Measurements from ENCODE around the gene CD200. TPM values are rescaled to one million over a fixed set of nuclear protein-coding genes. Genes with fewer than 3 reads are reported as not detected.
"Not testable (repeated sequence)": the region's sequence is repeated elsewhere in the genome, so short reads cannot be mapped to it uniquely, and the experiment has no call there.

CD200 gene
- total and polyA plus RNA-seq, 8 donors, result 6.6 to 58.0 (median 50.2) TPM

DNA sequence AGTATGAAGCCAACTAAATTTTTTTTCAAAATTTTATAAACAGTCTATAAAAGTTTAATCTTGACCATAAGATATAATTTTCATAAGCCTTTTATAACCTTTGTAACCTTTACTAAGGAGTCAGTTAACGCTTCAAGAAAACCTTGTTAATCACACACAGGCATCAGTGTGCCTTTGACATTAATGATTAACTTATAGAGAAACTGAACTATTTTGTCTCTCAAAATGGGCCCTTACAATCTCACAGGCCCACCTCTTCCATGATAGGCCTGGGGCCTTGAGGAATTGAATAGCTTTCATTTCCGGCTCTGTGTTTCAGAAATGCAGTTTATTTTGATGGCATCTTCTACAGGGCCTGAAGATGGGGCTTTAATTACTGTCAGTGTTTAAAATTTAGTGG is 70.1 kb downstream of the CD200 start:
- intact Hi-C loops (cut with DNase I), result no loop called here
- Histone ChIP-seq H3K36me3 (no peaks in the 10 kb centered on the region), H3K4me3 (no peak overlapping the region), H3K27me3 (no peaks in the 10 kb centered on the region), H3K9me3 (no peaks in the 10 kb centered on the region), H3K4me1 (no peaks in the 10 kb centered on the region), H3K27ac (no peak overlapping the region)
- ATAC-seq (no peak), DNase-seq (no peak)
- TF ChIP-seq, protein P1, sequence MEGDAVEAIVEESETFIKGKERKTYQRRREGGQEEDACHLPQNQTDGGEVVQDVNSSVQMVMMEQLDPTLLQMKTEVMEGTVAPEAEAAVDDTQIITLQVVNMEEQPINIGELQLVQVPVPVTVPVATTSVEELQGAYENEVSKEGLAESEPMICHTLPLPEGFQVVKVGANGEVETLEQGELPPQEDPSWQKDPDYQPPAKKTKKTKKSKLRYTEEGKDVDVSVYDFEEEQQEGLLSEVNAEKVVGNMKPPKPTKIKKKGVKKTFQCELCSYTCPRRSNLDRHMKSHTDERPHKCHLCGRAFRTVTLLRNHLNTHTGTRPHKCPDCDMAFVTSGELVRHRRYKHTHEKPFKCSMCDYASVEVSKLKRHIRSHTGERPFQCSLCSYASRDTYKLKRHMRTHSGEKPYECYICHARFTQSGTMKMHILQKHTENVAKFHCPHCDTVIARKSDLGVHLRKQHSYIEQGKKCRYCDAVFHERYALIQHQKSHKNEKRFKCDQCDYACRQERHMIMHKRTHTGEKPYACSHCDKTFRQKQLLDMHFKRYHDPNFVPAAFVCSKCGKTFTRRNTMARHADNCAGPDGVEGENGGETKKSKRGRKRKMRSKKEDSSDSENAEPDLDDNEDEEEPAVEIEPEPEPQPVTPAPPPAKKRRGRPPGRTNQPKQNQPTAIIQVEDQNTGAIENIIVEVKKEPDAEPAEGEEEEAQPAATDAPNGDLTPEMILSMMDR (IDR thresholded peaks at IDR 0.05), result no peak

DNA sequence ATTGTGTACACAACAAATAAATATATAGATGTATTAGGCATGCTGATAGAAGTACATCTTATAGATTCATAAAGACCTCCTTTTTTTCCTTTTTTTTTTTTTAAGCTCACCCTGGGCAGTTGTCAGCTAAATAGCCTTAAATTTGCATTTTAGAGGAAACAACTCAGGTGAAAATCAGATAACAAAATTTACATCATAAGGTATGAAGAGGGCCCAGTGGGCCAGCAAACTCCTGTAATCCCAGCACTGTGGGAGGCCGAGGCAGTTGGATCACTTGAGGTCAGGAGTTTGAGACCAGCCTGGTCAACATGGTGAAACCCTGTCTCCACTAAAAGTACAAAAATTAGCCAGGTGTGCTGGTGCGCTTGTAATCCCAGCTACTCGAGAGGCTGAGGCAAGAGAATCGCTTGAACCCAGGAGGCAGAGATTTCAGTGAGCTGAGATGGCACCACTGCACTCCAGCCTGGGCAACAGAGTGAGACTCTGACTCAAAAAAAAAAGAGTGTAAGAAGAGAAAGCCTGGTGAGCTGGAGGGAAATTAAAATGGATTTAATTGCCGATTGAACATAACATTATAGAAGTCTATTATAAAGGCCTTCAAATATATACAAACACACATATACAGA is 72.1 kb downstream of the CD200 start:
- H3K27me3 ChIP-seq; DNase-seq; ATAC-seq; H3K4me1 ChIP-seq; H3K36me3 ChIP-seq; H3K9me3 ChIP-seq; H3K4me3 ChIP-seq; intact Hi-C loops (cut with DNase I); H3K27ac ChIP-seq: not testable (repeated sequence)

DNA sequence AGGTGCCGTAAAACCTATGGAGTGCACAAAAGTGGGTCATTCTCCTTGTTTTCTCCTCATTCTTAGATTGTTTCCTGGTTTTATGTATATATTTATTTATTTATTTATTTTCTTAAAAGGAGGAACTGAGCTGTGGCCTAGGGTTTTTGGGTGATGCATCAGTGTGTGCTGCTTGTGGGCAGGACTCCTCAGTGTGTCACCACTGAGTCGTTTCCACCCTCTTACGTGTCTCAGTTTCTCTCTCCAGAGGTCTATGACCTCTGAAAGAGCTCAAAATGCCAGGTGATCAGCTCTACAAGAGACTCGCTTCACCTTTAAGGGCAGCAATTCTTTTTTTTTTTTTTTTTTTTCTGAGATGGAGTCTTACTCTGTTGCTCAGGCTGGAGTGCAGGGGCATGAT is 72.9 kb downstream of the CD200 start:
- no peak overlapping the region for H3K27ac ChIP-seq
- no peak for DNase-seq
- ATAC-seq, result no peak
- H3K27me3 ChIP-seq, result no peaks in the 10 kb centered on the region
- intact Hi-C loops (cut with DNase I), result no loop called here
- H3K36me3 ChIP-seq, result no peaks in the 10 kb centered on the region
- no peaks in the 10 kb centered on the region for H3K4me1 ChIP-seq
- no peaks in the 10 kb centered on the region for H3K9me3 ChIP-seq
- TF ChIP-seq, protein P1 (IDR thresholded peaks at IDR 0.05), result no peak
- no peak overlapping the region for H3K4me3 ChIP-seq

DNA sequence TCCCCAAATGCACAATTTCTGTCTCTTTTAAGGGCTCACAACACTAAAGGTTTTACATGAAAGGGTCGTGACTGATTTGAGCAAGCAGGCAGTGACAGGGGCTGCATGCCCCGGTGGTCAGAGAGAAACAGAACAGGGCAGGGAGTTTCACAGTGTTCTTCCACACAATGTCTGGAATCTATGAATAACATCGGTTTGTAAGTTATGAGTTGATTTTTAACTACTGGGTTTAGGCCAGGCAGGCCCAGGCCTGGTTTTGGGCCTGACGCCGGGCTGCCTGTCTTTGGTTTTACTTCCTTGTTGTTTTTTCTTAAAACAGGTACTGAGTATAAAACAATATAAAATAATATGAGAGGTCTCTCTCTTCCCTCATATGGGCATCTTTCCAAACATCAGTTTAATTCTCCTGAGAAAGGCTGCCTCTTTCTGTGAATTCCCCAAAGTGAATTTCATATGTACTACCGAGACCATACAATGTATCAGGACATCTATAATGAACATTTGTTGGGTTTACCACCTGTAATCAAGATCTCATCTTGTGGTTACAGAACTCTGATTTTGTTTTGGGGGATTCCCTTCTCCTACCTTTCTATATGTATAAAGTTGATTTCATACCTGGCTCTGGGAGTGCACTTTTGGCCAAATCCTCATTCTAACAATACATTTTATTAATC is 74.4 kb downstream of the CD200 start:
- TF ChIP-seq, protein P1 (IDR thresholded peaks at IDR 0.05), result no peak

DNA sequence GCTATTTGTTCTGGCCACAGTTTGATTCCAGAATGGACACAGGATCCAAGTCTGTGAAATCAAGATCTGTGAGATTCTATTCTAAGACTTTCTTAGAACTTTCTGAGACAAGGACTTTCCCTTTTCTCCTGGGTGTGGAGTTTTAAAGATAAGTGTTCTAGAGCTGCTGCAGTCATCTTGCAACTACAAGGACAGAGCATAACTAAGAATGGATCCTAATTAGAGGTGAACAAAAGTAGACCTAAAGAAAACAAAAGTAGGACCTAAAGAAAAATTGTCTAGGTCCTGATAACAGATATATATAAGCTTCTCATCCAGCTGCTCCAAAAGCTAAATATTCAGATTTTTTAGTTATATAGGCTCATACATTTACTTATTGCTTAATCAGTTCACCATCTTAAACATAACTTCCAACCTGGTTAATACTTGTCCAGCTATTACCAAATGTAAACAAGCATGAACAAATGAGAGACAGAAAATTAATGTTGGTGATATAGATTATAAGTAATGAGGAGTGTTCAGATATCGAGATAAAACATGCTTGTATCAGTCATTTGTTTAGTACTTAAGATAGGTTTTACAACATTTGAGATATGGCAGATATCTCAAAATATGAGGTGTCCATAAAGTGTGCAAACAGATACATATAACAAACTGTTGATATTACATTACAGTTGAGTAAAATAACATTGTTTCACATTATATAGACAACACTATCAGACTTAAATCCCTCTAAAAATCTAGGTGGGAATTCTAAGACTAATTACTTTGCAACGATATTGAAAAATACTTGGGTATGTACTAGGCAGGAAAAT is 75.1 kb downstream of the CD200 start:
- Histone ChIP-seq H3K4me1 (no peaks in the 10 kb centered on the region), H3K4me3 (no peak overlapping the region), H3K9me3 (no peaks in the 10 kb centered on the region), H3K27ac (no peak overlapping the region), H3K27me3 (no peaks in the 10 kb centered on the region), H3K36me3 (no peaks in the 10 kb centered on the region)
- no peak for ATAC-seq
- no peak for DNase-seq
- intact Hi-C loops (cut with DNase I), result no loop called here
- TF ChIP-seq, protein P1 (IDR thresholded peaks at IDR 0.05), result no peak

More for the DNA sequence above, 74.4 kb downstream of the CD200 start:
- intact Hi-C loops (cut with DNase I), result no loop called here
- Histone ChIP-seq H3K9me3 (no peaks in the 10 kb centered on the region), H3K27me3 (no peaks in the 10 kb centered on the region), H3K36me3 (no peaks in the 10 kb centered on the region), H3K27ac (no peak overlapping the region), H3K4me1 (no peaks in the 10 kb centered on the region), H3K4me3 (no peak overlapping the region)
- DNase-seq (no peak), ATAC-seq (no peak)
